Mesenchymal stem cell (in vitro differentiated cells and primary cell): ENCODE results near the gene CALML6.

Experiments used
- DNase-seq: peaks from one replicate; pipeline ENCODE4 v3.0.0-alpha.2; 2013
- H2AFZ ChIP-seq: one replicate; pipeline ENCODE4 v1.6.1; 2013; ENCODE audit warnings: low read depth, mild to moderate bottlenecking, control low read depth, inconsistent platforms, low read length, moderate library complexity
- H2AK5ac ChIP-seq: 2 replicates; pipeline ENCODE4 v1.6.1; 2013; ENCODE audit warnings: low read length, moderate library complexity, mild to moderate bottlenecking, inconsistent platforms; ENCODE audit not compliant: severe bottlenecking
- H2BK120ac ChIP-seq: one replicate; pipeline ENCODE4 v1.6.1; 2013; ENCODE audit warnings: low read depth, mild to moderate bottlenecking, inconsistent platforms, low read length, moderate library complexity
- H2BK12ac ChIP-seq, 2 experiments: one replicate each; pipeline ENCODE4 v1.6.1; 2013; ENCODE audit warnings: inconsistent platforms in 2 of 2, low read length in 2 of 2, mild to moderate bottlenecking in 2 of 2, moderate library complexity in 2 of 2, control low read depth in 1 of 2
- H2BK15ac ChIP-seq: one replicate; pipeline ENCODE4 v1.6.1; 2013; ENCODE audit warnings: mild to moderate bottlenecking, low read depth, inconsistent platforms; ENCODE audit not compliant: poor library complexity, severe bottlenecking
- H2BK5ac ChIP-seq: 2 replicates; pipeline ENCODE4 v1.6.1; 2013; ENCODE audit warnings: low read depth, mild to moderate bottlenecking, low read length, control low read depth, inconsistent platforms; ENCODE audit not compliant: poor library complexity, severe bottlenecking
- H3K14ac ChIP-seq, 2 experiments: one replicate each; pipeline ENCODE4 v1.6.1; 2013; ENCODE audit warnings: inconsistent platforms in 2 of 2, low read length in 2 of 2, control low read depth in 1 of 2, mild to moderate bottlenecking in 1 of 2, moderate library complexity in 1 of 2
- H3K18ac ChIP-seq, 2 experiments: one replicate each; pipeline ENCODE4 v1.6.1; 2013; ENCODE audit warnings: inconsistent platforms in 2 of 2, low read length in 2 of 2, control low read depth in 1 of 2, low read depth in 1 of 2, mild to moderate bottlenecking in 1 of 2
- H3K23ac ChIP-seq, 2 experiments: one replicate each; pipeline ENCODE4 v1.6.1; 2013; ENCODE audit warnings: inconsistent platforms in 2 of 2, low read length in 2 of 2, mild to moderate bottlenecking in 2 of 2, moderate library complexity in 2 of 2, control low read depth in 1 of 2
- H3K27ac ChIP-seq: 2 replicates; pipeline ENCODE4 v1.5.1; 2013; ENCODE audit warnings: mild to moderate bottlenecking, moderate library complexity, low read length, control low read depth, inconsistent platforms; ENCODE audit not compliant: poor library complexity, severe bottlenecking
- H3K27me3 ChIP-seq, 2 experiments: 2 replicates each; pipeline versions ENCODE4 v1.6.1 to v1.7.0; 2013; ENCODE audit warnings: low read length in 2 of 2, mild to moderate bottlenecking in 2 of 2, moderate library complexity in 2 of 2, control low read depth in 1 of 2, inconsistent platforms in 1 of 2; ENCODE audit not compliant: control insufficient read depth in 1 of 2, insufficient read depth in 1 of 2
- H3K36me3 ChIP-seq, 2 experiments: 2 replicates each; pipeline versions ENCODE4 v1.6.1 to v1.7.0; 2013; ENCODE audit warnings: low read length in 2 of 2, control low read depth in 1 of 2, inconsistent platforms in 1 of 2, low read depth in 1 of 2, mild to moderate bottlenecking in 1 of 2; ENCODE audit not compliant: insufficient read depth in 2 of 2, control insufficient read depth in 1 of 2
- H3K4ac ChIP-seq, 2 experiments: one replicate each; pipeline ENCODE4 v1.6.1; 2013; ENCODE audit warnings: inconsistent platforms in 2 of 2, low read length in 2 of 2, mild to moderate bottlenecking in 2 of 2, moderate library complexity in 2 of 2, control low read depth in 1 of 2, low read depth in 1 of 2
- H3K4me1 ChIP-seq: 2 replicates; pipeline ENCODE4 v1.6.1; 2013; ENCODE audit warnings: low read depth, low read length, control low read depth; ENCODE audit not compliant: control insufficient read depth, insufficient read depth
- H3K4me2 ChIP-seq: 2 replicates; pipeline ENCODE4 v1.6.1; 2013; ENCODE audit warnings: low read length, mild to moderate bottlenecking, inconsistent platforms; ENCODE audit not compliant: poor library complexity, severe bottlenecking
- H3K4me3 ChIP-seq, 2 experiments: 2 replicates each; pipeline versions ENCODE4 v1.5.1 to v1.7.0; 2013; ENCODE audit warnings: low read length in 2 of 2, mild to moderate bottlenecking in 2 of 2, control low read depth in 1 of 2, low read depth in 1 of 2; ENCODE audit not compliant: insufficient read depth in 1 of 2
- H3K79me1 ChIP-seq: replicated peaks from 2 replicates; pipeline ENCODE4 v1.6.1; 2013; ENCODE audit warnings: mild to moderate bottlenecking, control low read depth, low read length, inconsistent platforms; ENCODE audit not compliant: poor library complexity, severe bottlenecking
- H3K9ac ChIP-seq: 2 replicates; pipeline ENCODE4 v1.7.0; 2013; ENCODE audit warnings: mild to moderate bottlenecking, low read length, moderate library complexity
- H3K9me3 ChIP-seq: 2 replicates; pipeline ENCODE4 v1.7.0; 2013; ENCODE audit warnings: mild to moderate bottlenecking, low read length; ENCODE audit not compliant: control insufficient read depth
- H4K8ac ChIP-seq: one replicate; pipeline ENCODE4 v1.6.1; 2013; ENCODE audit warnings: inconsistent platforms, mild to moderate bottlenecking, low read length, moderate library complexity
- H4K91ac ChIP-seq: one replicate; pipeline ENCODE4 v1.6.1; 2013; ENCODE audit warnings: mild to moderate bottlenecking, low read length, inconsistent platforms
- WGBS: methylation state at CpG from one replicate; pipeline ENCODE4 v1.1.7; 2013; ENCODE audit warnings: mixed read lengths; 5-methylcytosine and 5-hydroxymethylcytosine counted together

CALML6 gene

DNA sequence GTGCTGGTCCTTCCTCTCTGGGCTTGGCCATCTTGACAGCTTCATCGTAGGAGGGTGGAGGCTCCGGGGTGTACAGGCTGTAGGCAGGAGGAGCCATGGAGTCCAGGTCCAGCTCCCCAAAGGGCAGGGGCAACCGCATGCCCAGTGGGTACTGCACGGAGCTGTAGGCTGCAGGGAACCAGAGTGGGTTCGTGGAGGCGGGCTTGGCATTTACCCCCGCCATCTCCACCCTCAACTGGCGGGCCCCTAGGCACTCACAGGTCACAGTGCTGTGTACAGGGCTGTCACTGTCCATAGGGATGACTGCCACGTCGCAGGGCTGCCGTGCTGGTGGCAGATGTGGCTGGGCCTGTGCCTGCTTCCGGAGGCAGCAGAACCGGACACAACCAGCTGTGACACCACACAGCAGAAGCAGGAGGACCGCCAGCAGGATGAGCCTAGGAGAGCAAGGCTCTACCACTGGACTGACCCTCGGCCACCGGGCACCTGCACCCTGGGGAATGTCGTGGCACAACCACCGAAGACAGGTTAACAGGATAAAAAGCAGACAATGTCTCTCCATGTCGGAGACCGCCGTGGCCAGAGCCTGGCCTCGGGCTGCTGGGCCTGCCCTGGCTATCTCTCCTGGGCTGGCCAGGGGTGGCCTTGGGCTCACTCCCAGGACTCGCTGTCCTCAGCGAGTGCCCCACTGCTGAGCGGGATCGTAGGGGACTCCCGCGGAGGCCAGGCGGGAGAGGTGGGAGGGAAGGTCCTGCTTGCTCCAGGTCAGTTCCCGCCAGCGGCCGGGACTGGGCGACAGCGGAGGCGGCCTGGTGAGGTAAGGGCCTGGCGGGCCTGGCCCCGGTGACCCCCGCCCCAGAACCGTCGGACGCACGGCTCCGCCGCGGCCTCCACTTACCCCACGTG lies 3.2 kb downstream of the CALML6 start:
- 57% methylated on average over 39 of the region's 46 CpGs for WGBS
- Histone ChIP-seq H2AFZ (peak overlapping the region; percentile 70), H3K4ac (no peak overlapping the region)

DNA sequence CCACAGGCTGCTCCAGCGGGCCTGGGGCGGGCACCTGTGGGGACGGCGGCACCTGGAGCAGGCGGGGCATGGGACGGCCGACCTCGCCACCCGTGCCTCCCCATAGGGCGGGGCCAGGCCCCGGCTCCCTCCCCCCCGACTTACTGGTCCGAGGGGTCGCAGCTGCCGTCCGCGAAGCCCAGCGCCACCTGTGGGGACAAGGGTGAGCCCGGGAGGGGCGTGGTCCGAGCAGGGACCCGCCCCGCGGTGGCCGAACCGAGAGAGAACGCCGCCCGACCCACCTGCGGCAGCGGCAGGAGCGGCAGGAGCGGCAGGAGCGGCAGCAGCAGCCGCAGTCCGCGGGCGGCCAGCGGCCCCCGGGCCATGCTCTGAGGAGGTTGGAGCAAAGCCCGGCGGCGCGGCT lies 3.8 kb downstream of the CALML6 start, which contains the start of gene TMEM52:
TSS of gene TMEM52 (minus strand) at position 379 of the 403 bp plus-strand sequence. CDS start at position 365, 14 bp downstream.
- Histone ChIP-seq H3K4me3 (peak within 1 kb of the TSS; percentile 62 to 63), H3K27ac (no peak within 1 kb of the TSS), H3K36me3 (no peaks in the 10 kb centered on the region), H3K18ac (peak within 1 kb of the TSS; percentile 82 to 92), H2BK120ac (peak within 1 kb of the TSS; percentile 24), H2BK12ac (peak within 1 kb of the TSS; percentile 38 to 87), H4K91ac (peak within 1 kb of the TSS; percentile 85), H2AFZ (peak within 1 kb of the TSS; percentile 70), H3K79me1 (no peaks in the 10 kb centered on the region), H3K4me1 (peaks cover 18% of the 10 kb centered on the region), H2BK5ac (no peak within 1 kb of the TSS), H3K4me2 (peak within 1 kb of the TSS; percentile 86), H2BK15ac (peak within 1 kb of the TSS; percentile 26), H2AK5ac (no peak within 1 kb of the TSS), H3K4ac (peak within 1 kb of the TSS; percentile 19 to 70), H3K27me3 (peaks cover 0 to 44% of the 10 kb centered on the region in 2 experiments), H3K9ac (no peak within 1 kb of the TSS), H3K23ac (no peak within 1 kb of the TSS), H3K9me3 (no peaks in the 10 kb centered on the region), H4K8ac (peak within 1 kb of the TSS; percentile 85), H3K14ac (peak within 1 kb of the TSS in 1 of 2 experiments; percentile 19)
- WGBS = 2% methylated on average over 18 of the region's 44 CpGs
- DNase-seq = no peak

More for the DNA sequence above, 3.2 kb downstream of the CALML6 start:
- H2BK5ac ChIP-seq = no peak overlapping the region
- H3K4me3 ChIP-seq = peak overlapping the region; percentile 62 to 63
- H3K79me1 ChIP-seq = no peaks in the 10 kb centered on the region
- H3K36me3 ChIP-seq = no peaks in the 10 kb centered on the region
- H4K8ac ChIP-seq = no peak overlapping the region
- H2AK5ac ChIP-seq = no peak overlapping the region
- no peaks in the 10 kb centered on the region for H3K9me3 ChIP-seq
- H3K27ac ChIP-seq = no peak overlapping the region
- no peak for DNase-seq
- H3K4me2 ChIP-seq = peak overlapping the region; percentile 86
- H2BK12ac ChIP-seq = no peak overlapping the region
- H3K23ac ChIP-seq = no peak overlapping the region
- H3K14ac ChIP-seq = peak overlapping the region in 1 of 2 experiments; percentile 19
- H3K4me1 ChIP-seq = peaks cover 18% of the 10 kb centered on the region
- H4K91ac ChIP-seq = peak overlapping the region; percentile 25
- H2BK120ac ChIP-seq = no peak overlapping the region
- peak overlapping the region in 1 of 2 experiments; percentile 43 for H3K18ac ChIP-seq
- peak overlapping the region; percentile 26 for H2BK15ac ChIP-seq
- peaks cover 0 to 43% of the 10 kb centered on the region in 2 experiments for H3K27me3 ChIP-seq
- no peak overlapping the region for H3K9ac ChIP-seq

DNA sequence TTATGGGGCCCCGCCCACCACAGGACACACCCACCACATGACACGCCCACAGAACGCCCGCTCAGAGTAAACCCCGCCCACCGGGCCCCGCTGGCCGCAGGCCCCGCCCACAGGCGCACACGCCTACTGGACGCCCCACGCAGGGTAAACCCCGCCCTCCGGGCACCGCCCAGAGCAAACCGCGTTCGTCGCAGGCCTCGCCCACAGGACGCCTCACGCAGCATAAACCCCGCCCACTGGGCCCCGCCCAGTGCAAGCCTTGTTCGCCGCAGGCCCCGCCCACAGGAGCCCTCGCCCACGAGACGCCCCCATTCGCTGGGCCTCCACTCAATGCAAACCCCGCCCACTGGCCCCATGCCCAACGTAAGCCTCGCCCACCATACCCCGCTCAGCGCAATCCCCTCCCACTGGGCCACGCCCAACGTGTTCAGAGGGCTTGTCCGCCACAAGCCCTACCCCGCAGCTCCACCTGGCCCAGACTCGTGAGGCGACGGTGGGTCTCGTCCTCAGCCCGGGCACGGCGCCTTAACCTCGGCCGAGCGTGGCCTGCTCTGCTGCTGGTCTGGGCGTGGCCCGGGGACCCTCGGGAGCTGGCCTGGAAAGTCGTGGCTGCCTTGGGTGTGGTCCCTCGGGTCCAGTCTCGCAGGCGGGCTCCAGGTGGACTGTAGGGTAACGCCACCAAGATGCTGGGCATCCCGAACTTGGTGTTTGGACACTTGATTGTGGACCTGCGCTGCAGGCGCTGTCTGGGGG lies 4.4 kb downstream of the CALML6 start:
- Histone ChIP-seq H3K4me2 (peak overlapping the region; percentile 86), H3K4me3 (peak overlapping the region; percentile 37 to 62), H4K91ac (peak overlapping the region; percentile 85), H3K18ac (peak overlapping the region; percentile 82 to 92), H3K14ac (no peak overlapping the region), H2AFZ (peak overlapping the region; percentile 69), H2BK15ac (no peak overlapping the region), H2BK5ac (no peak overlapping the region), H4K8ac (peak overlapping the region; percentile 85), H3K27me3 (peaks cover 0 to 45% of the 10 kb centered on the region in 2 experiments), H2BK120ac (peak overlapping the region; percentile 24), H2AK5ac (no peak overlapping the region), H3K4ac (peak overlapping the region; percentile 6 to 70), H3K4me1 (peaks cover 18% of the 10 kb centered on the region), H3K79me1 (no peaks in the 10 kb centered on the region), H3K36me3 (no peaks in the 10 kb centered on the region), H3K9me3 (no peaks in the 10 kb centered on the region), H3K9ac (no peak overlapping the region), H3K27ac (no peak overlapping the region), H2BK12ac (peak overlapping the region; percentile 38 to 87), H3K23ac (no peak overlapping the region)
- 14% methylated on average over 56 of the region's 62 CpGs for WGBS
- DNase-seq = peak; percentile 95
